Stimulated activated CD8-positive, alpha-beta memory T cell treated with anti-CD3 and anti-CD28 coated beads, Interleukin-15, amount 100 ng/mL, for 1 hour (primary cell): ENCODE measurements around the gene RBM10.
A peak's percentile ranks its signal among the peaks of the same experiment; 100 is the strongest.

ENCODE experiments used
- DNase-seq: peaks from one replicate; pipeline ENCODE4 v3.0.0-alpha.2; 2020; ENCODE audit warnings: low read depth

RBM10 gene

GRCh38 chrX:47218280-47218919, 73.4 kb downstream of the RBM10 start, which contains the start of gene CDK16:
CDK16 (plus strand) TSS chrX:47218681; CDS start chrX:47223558, 4,877 bp downstream.
- no peak for DNase-seq

- no peak for DNase-seq
Measured at GRCh38 chrX:47218920-47219815, 74.1 kb downstream of the RBM10 start.

- no peak for DNase-seq
Measured at GRCh38 chrX:47221756-47222155, 76.7 kb downstream of the RBM10 start.

DNA sequence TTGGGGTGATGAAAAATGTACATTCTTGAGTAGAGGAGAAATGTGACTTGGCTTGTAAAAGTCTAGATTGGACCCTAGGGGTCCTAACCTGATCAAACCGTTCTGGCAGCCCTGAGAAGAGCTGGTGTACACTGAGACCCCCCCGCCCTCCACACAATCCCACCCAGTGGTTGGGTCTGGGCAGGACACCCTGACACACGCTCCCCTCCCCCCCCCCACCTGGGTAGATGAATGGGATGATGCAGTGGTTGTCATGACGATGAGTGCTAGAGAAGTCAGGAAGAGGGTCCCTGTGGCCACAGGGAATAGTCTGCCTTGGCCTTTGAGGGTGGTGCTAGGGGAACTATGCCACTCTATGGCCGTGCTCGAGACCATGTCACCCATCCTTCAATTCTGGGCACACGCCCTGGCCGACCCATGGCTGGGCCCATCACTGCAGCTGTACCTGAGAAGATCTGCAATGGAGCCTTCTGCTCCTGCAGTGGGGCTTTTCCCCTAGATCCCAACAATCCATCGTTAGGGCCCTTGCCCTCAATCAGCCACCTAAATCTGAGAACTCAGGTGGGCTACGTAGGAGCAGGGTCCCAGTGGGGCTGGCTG, 77.8 kb downstream of the RBM10 start:
- no peak for DNase-seq

DNA sequence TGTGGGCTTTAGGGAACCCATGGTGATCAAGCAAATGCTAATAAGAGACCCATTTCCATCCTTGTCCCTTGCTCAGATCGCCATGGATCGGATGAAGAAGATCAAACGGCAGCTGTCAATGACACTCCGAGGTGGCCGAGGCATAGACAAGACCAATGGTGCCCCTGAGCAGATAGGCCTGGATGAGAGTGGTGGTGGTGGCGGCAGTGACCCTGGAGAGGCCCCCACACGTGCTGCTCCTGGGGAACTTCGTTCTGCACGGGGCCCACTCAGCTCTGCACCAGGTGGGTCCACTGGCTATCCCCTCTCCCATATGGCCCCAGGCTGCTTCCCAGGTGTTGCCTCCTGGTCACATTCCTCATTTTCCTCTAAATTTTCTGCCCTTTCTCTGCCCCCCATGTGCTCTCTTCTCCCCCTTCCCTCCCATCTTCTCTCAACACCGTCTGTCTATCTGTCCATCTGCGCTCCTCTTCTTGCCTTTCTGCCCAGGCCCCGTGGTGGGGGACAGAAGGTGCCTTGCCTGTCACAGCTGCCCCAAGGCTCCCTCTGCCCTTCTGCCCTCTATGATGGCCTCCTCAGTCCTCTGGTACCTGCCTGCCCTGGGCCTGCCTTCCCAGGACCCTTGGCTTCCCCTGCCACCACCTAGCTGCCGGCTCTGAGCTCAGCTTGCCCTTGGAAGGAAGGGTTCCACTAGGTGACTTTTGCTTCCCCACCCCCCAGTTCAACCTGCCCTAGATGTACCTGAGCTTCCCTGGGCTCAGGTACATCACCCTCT, 78.6 kb downstream of the RBM10 start:
- DNase-seq, result no peak

DNA sequence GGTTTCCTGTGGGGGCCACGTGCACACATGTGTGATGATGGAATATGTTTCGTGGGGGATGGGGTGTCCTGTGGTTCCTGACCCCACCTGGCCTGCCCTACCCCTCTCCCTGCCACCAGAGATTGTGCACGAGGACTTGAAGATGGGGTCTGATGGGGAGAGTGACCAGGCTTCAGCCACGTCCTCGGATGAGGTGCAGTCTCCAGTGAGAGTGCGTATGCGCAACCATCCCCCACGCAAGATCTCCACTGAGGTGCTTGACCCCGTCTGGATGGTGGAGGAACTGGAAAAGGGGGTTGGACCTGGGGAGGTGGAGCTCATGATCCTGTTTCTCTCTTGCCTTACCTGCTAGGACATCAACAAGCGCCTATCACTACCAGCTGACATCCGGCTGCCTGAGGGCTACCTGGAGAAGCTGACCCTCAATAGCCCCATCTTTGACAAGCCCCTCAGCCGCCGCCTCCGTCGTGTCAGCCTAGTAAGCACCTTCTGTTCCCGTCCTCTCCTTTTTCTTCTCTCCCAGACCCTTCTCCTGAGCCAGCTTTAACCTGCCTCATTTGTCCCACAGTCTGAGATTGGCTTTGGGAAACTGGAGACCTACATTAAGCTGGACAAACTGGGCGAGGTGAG, 79.4 kb downstream of the RBM10 start:
- no peak for DNase-seq

DNA sequence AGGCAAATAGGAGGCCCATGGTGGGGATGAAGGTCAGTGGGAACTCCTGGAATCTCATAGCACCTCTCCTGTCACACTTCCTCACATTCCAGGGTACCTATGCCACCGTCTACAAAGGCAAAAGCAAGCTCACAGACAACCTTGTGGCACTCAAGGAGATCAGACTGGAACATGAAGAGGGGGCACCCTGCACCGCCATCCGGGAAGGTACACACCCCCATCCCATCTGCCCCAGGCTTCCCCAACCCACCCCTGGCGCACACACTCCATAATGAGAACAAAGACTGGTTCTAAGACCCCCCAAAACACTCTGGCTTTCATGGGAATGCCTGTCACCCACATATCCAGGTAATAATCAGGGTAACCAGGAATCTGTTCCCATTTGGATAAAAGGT, 79.9 kb downstream of the RBM10 start:
- no peak for DNase-seq

DNA sequence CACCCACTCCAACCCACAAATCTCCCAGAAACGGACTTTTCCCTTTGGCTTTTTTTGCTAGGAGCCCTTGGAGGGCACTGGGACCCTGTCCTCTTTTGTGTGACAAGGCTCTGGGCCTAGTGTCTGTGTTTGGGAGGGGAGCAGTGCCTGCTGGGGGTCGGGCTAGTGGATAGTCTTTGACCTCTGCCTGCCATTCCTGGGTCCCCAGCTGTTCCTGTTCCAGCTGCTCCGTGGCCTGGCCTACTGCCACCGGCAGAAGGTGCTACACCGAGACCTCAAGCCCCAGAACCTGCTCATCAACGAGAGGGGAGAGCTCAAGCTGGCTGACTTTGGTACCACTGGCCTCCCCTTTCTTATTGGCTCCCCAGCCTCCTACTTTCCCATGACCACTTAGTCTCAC, 81.0 kb downstream of the RBM10 start:
- DNase-seq, result no peak

DNA sequence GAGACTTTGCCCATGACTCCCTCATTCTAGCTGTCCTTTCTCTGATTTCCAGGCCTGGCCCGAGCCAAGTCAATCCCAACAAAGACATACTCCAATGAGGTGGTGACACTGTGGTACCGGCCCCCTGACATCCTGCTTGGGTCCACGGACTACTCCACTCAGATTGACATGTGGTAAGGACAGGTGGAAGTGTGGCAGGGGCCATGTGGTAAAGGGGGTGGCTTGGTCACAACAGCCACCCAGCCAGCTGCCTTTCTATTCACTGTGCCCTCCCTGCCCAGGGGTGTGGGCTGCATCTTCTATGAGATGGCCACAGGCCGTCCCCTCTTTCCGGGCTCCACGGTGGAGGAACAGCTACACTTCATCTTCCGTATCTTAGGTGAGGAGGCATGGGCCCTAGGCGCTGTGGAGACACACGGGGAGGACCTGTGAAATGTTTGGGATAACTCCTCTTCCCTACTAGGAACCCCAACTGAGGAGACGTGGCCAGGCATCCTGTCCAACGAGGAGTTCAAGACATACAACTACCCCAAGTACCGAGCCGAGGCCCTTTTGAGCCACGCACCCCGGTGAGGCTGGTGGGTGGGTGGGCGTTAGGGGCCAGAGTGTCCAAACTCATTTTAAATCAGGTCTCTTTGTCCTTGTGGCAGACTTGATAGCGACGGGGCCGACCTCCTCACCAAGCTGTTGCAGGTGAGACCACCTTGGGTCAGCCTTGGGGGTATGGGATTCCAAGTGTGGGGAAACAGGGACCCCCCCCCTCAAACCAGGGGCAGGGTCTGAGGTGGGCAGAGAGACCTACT, 81.7 kb downstream of the RBM10 start:
- DNase-seq, result no peak

DNA sequence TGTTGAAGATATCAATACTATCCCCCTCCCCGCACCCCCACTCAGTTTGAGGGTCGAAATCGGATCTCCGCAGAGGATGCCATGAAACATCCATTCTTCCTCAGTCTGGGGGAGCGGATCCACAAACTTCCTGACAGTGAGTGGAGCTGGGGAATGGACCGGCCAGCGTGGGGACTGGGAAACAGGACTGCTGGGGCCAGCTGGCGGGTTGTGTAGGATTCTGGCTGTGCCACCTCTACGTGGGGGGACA, 82.2 kb downstream of the RBM10 start:
- DNase-seq, result no peak

DNA sequence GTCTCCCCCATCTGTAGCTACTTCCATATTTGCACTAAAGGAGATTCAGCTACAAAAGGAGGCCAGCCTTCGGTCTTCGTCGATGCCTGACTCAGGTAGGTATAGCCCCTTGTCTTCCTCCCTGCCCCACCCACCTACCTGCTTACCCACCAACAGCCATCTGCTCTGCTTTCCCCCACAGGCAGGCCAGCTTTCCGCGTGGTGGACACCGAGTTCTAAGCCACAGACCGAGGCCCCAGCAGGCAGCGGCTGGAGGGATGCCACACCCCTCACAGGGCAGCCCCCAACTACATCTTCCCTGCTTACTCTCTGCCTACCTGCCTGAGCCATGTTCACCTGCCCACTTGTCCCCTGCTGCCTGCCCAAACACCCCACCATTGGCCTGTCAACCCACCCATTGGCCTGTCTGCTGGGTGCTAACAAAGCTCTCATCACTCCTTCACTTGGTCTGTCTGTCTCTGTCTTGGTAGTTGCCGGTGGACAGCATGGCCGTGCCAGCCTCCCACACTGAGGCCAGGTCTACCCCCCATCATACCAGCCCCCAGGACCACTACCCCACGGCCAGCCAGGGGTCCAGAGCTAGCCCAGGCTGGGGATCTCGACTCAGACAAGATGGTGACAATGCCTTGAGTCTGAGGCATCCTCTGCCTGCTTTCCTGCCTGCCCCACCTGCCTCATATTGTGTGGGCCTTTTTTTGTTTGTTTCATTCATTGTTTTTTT, 83.7 kb downstream of the RBM10 start:
- no peak for DNase-seq

GRCh38 chrX:47229427-47229826, 84.4 kb downstream of the RBM10 start:
- no peak for DNase-seq

- DNase-seq, result no peak
Measured at GRCh38 chrX:47230136-47230868, 85.3 kb downstream of the RBM10 start.

DNA sequence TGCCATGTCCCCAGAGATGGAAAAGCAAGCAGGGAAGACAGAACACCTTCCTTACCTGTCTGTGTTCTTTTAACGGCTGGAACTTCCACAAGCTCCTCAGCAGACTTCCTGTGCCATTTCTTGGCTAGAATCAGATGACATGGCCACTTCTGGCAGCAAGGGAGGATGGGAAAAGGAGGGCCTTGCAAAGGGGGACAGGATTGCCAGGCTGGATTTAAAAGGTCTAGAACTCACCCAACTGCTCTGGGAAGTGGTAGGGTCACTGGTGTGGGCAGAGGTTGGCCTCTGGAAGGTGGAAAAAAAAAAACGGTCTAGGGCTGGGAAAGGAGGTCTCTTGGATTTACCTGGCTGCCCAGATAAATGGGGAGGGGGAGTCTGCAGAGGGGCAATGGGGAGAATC, 86.1 kb downstream of the RBM10 start:
- no peak for DNase-seq

DNA sequence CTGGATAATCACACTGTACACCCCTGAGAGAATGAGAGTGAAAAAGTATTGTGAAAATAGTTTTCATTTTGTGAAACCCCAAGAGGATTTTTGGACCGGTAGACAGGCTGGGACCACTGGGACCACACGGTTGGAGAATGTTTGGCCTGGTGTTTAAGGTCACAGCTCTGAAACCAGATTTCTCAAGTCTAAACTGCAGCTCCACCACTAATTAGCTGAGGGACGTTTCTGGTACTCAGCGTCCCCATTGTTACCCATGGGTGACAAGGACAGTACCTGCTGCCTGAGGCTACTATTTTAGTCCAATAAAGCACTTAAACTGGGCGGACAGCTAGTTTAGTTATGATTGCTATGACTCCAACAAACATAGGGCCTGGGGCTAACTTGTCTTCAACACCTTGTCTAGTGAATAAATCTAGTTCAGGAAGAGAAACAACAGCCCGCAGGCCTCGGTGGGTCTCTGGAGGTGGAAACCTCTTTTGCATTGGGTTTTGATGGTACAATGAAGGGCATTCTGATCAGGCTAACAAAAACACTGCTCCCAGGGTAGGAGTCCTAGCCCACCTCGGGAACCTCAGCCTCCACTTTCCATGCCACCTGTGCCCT, 87.3 kb downstream of the RBM10 start:
- no peak for DNase-seq

- DNase-seq, result no peak
Measured at GRCh38 chrX:47232803-47233332, 87.8 kb downstream of the RBM10 start, which contains the start of gene USP11. USP11 (plus strand) TSS chrX:47233009; CDS start chrX:47233044, 35 bp downstream.

DNA sequence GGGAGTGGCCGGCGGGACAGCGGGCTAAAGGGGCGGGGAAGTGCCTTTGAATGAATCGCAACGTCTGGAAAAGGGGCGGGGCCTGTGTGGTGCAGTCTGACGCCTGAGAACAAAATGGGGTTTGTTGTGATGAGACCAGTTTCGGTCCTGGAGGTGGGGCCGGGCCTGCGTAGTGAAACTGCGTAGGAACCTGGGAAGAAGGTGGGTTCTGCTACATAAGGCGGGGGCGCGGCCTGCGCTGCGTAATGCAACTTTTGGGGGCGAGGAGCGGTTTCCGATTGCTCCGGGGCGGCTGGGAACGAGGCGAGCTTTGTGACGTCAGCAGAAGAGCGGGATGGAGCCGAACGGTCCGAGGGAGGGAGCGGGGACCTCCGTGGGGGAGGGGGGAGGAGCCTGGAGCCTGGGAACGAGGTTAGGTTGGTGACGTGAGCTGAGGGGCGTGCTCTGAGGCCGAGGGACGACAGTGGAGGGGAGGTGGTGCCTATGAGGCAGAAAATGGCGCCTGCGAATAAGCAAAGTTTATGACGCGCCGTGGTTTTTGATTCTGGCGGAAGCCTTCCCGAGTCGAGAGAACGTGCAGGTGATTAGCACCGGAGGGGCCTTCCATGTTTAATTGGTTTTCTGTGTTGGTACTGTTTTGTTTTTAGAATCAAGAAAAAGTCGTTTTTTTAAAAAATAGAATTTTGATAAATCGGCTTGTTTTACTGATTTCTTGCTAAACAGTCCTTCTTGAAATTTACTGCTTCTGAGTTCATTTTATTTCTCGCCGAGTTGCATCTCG, 88.5 kb downstream of the RBM10 start:
- peak; percentile 84 for DNase-seq

- no peak for DNase-seq
Measured at GRCh38 chrX:47234583-47234982, 89.6 kb downstream of the RBM10 start.
